Mammary epithelial cell (primary cell): ENCODE data around the gene OR2V2.

Experiments
- EZH2 ChIP-seq: IDR thresholded peaks from 2 replicates; pipeline ENCODE4 v1.6.1; 2012; ENCODE audit warnings: low read length, inconsistent platforms, borderline replicate concordance
- TF ChIP-seq, protein P1 (sequence below), 2 donors: IDR thresholded peaks in 1 of 2; conservative IDR thresholded peaks in 1 of 2; 2 replicates each; pipeline ENCODE4 v1.5.1; 2011 to 2012; ENCODE audit warnings: inconsistent platforms in 2 of 2, low read length in 2 of 2, mild to moderate bottlenecking in 2 of 2, control low read depth in 1 of 2, low read depth in 1 of 2; ENCODE audit not compliant: insufficient read depth in 1 of 2; ENCODE audit errors: extremely low read depth in 1 of 2

DNA sequence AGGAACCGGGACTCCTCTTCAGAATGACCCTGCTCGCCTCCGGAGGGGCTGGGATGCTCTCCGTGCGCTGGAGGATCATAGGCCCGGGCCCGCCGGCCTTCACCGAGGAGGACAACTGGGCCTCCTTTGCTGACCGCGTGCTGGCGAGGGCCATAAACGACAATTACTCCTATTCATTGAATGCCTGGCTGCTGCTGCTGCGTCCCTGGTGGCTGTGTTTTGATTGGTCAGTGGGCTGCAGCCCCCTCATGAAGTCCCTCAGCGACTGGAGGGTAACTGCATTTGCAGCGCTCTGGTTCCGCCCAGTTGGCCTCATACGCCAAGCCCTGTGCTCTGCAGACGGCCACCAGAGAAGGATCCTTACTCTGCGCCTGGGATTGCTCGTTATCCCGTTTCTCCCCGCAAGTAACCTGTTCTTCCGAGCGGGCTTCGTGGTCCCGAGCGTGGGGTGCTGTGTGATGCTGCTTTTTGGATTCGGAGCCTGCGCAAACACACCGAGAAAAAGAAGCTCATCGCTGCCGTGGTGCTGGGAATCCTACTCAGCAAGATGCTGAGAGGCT, 33.0 kb upstream of the OR2V2 start:
- TF ChIP-seq, protein P1, sequence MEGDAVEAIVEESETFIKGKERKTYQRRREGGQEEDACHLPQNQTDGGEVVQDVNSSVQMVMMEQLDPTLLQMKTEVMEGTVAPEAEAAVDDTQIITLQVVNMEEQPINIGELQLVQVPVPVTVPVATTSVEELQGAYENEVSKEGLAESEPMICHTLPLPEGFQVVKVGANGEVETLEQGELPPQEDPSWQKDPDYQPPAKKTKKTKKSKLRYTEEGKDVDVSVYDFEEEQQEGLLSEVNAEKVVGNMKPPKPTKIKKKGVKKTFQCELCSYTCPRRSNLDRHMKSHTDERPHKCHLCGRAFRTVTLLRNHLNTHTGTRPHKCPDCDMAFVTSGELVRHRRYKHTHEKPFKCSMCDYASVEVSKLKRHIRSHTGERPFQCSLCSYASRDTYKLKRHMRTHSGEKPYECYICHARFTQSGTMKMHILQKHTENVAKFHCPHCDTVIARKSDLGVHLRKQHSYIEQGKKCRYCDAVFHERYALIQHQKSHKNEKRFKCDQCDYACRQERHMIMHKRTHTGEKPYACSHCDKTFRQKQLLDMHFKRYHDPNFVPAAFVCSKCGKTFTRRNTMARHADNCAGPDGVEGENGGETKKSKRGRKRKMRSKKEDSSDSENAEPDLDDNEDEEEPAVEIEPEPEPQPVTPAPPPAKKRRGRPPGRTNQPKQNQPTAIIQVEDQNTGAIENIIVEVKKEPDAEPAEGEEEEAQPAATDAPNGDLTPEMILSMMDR (conservative IDR thresholded peaks at IDR 0.05 in 1 of 2, IDR thresholded peaks at IDR 0.05 in 1 of 2; ENCODE audit: extremely low read depth in 1 of 2, insufficient read depth in 1 of 2, low read depth in 1 of 2, low read length in 2 of 2), result no peak
- no peak for TF ChIP-seq EZH2
